SW 1271 (cell line): ENCODE results near the gene CUL3.
"Not testable (repeated sequence)": the region's sequence is repeated elsewhere in the genome, so short reads cannot be mapped to it uniquely, and the experiment has no call there.

Source experiments
- DNase-seq, 2 experiments: peaks; one replicate each; lab custom pipeline; 2025; lab: John Stamatoyannopoulos, UW

CUL3 gene

DNA sequence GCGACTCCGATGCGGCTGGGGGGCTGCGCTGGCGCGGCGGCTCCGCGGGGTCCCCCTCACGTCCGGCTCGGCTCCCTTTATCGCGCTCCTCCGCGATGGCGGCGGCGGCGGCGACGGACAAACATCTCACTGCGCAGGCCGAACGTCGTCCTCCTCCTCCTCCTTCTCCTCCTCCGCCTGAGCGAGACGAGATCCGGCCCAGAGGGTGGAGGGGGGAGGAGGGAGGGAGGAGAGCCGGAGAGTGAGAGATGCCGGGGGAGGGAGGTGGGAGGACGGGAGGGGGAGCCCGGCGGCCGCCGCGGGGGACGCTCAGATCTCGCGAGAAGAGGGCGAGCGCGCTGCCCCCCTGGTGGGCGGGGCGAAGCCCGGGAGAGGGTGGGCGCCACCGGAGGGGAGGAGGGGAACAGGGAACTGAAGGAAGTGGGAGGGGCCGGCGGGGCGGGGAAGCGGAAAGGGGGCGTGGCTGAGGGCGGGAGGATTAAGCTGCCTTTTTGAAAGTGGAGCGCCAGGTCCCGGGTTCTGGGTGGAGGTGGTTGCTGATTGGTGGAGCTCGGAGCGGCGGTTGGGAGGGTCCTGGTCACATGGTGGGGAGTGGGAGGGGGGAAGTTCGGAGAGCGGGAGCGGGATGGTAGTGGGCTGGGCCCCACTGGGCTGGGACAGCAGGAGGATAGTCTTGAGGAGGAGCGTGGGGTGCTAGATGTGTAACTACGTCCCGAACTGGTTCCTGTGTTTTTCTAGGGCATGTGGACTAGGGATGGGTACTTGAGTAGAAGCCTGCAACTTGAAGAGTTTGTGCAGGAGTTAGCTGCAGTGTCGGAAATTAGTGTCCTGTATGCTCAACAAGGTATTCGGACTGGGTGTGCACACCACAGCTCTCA, at the start of gene CUL3:
CUL3 (minus strand) TSS at position 153 of the 878 bp plus-strand sequence. CDS start 354 bp downstream, outside the sequence.
- peak; percentile 94 to 97 for DNase-seq

DNA sequence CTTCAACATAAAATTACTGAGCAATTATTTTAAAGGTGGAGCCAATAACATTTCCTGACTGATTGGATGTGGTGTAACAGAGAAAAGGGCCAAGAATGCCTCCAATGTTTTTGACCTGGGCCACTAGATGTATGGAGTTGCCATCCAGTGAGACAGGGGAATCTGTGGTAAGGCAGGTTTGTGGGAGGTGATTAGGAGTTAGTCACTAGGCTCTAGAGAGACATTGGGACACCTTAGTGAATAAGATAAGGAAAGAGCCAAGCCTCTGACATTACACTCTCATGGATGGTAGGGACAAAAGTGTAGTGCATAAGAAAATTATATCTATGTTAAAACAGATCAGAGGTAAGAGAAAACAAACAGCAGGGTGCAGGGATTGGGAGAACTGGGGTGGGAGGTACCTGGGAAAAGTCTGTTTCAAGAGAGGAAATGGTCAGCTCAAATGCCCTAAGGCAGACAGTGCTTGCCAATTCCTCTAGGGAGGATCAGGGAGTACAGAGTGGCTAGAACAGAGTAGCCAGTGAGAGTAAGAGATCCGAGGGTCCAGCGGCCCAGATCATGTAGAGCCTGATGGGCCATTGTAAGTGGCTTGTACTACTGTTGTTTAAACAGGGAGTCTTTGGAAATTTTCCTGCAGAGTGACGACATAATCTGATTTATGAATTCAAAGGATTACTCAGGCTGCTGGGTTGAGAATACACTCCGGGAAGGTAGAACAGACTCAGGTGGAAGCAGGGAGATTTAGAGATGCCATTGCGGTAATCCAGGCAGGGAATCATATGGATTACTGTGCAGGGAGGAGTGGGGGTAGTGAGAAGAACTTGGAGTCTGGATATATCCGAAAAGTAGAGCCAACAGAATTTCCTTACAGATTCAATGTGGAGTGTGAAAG, 45.7 kb upstream of the CUL3 start:
- no peak for DNase-seq

DNA sequence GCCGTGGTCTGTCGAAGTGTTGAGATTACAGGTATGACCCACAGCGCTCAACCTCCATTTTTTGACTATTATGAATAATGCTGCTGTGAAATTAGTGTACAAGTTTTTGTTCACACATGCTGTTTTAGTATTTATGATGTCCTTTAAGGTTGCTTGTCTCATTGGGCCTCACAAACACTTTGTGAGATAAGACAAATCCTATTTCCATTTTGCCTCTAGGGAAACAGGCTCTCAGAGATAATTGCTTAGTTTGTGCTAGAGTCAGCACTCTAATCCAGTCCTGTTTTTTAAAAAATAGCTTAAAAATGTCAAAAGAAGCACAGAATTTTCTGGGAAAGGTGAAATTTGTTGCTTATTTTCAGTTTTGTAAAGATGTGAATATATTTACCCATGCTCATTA, 43.3 kb upstream of the CUL3 start:
- DNase-seq: no peak

DNA sequence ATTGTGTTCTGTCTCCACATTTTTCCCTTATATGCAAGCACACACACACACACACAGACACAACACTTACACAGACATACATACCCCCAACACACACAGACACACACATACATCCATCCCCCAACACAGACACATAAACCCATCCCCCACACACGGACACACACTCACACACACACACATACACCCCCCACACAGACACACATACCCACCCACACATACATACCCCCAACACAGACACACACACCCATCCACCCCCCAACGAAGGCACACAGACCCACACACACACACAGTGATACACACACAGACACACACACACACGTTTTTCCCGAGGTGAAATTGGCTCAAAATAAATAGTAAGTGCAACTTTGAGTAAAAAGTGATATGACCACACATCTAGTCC, 41.6 kb upstream of the CUL3 start:
- DNase-seq: no peak

DNA sequence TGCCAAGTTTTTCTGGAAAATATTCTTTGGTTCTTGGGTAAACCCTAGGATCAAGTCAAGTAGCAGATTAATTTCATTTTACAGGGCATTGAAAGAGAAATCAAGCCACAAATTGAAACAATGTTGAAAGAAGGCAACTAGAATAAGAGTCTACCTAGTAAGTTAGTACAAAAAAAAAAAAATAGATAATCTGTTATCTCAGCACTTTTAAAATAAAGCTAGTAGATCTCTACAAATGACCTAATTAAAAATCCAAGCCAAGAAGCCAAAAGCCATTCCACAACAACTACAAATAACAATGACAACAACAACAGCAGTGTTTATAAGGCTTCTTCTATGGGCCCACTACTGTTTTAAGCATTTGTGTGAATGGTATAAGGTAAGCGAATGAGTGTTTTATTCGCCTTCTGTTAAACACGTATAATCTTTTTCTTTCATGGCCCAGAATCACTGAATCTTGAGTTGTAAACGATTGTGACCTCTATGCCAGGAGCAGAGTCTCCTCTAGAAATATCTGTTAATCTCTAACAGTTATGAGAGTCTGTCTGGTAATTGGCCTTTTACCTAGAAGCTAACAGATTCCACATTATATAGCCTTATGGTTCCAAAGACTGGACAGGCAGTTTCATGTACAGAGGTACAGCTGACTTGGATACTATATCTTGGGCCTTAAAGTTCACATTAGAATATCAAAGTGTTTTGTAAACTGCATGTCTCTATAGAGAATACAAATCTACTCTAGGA, 28.6 kb upstream of the CUL3 start:
- no peak for DNase-seq

DNA sequence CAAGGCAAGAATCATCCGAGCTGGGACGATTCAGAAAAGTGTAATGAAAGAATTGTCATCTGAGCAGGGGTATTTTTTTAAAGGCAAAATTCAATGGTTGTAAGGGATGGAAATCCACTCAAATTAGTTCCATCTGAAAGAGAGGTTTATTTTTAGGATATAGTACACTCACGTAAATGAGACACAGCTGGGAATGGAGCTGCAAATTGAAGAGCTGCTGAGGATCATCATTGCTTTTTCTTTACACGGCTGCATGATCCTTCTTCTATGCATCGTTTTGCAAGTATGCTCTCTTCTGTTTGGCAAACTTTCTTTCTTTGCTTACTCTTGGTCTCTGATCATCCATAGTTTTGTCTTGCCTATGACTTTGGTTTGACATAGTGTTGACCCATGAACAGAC, 27.4 kb upstream of the CUL3 start:
- no peak for DNase-seq

DNA sequence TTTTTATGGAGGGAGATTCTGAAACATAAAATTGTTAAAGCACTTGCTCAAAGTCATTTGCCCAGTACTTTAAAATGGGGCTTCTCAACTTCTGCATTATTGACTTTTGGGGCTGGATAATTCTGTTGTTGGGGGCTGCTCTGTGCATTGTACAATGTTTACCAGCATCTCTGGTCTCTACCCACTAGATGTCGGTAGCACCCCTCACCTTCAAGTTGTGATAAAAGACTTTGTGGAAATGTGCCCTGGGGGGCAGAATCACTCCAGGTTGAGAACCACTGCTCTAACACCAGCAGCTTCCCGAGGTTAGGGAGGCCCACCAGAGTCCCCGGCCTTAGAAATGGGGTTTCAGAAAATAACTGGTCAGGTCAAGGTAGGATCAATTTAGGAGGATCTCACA, 26.8 kb upstream of the CUL3 start:
- DNase-seq: no peak

DNA sequence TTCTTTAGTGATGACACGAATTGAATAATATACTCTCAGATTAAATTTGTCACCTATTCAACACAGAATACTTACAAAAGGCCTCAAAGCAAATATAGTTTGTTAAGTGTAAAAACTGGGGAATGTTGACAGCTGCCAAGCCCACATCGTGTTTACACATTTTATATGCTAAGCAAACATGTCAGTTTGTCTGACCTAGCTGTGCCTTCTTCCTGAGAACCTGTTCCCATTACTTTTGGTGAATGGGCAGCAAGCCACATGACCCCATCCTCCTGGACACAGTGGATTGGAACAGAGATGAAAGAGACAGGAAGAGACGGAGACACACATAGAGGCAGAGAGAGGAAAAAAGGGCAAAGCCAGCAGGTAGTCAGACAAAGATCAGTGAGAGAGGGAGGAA, 22.9 kb upstream of the CUL3 start:
- DNase-seq: no peak

DNA sequence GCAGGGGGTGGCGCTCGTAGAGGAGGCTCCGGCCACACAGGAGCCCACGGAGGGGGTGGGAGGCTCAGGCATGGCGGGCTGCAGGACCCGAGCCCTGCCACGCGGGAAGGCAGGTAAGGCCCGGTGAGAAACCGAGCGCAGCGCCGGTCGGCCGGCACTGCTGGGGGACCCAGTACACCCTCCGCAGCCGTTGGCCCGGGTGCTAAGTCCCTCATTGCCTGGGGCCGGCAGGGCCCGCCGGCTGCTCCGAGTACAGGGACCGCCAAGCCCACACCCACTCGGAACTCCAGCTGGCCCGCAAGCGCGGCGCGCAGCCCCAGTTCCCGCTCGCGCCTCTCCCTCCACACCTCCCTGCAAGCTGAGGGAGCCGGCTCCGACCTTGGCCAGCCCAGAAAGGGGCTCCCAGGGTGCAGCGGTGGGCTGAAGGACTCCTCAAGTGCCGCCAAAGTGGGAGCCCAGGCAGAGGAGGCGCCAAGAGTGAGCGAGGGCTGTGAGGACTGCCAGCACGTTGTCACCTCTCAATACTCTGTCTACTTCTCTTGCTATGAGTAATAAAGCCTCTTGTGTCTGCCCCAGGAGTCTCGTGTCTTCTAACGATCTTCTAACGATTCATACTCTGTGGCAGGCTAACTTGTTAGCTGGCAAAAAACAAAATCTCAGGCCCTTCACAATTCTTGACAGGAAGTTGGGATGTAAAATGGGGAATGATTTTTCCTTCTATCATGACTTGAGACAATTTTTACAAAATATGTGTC, 18.8 kb upstream of the CUL3 start:
- not testable (repeated sequence) for DNase-seq

DNA sequence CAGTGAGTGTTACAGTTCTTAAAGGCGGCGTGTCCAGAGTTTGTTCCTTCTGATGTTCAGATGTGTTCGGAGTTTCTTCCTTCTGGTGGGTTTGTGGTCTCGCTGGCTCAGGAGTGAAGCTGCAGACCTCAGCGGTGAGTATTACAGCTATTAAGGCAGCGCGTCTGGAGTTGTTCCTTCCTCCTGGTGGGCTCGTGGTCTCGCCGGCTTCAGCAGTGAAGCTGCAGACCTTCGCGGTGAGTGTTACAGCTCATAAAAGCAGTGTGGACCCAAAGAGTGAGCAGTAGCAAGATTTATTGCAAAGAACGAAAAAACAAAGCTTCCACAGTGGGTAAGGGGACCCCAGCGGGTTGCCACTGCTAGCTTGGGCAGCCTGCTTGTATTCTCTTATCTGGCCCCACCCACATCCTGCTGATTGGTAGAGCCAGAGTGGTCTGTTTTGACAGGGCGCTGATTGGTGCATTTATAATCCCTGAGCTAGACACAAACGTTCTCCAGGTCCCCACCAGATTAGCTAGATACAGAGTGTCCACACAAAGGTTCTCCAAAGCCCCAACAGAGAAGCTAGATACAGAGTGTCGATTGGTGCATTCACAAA, 17.7 kb upstream of the CUL3 start:
- not testable (repeated sequence) for DNase-seq

DNA sequence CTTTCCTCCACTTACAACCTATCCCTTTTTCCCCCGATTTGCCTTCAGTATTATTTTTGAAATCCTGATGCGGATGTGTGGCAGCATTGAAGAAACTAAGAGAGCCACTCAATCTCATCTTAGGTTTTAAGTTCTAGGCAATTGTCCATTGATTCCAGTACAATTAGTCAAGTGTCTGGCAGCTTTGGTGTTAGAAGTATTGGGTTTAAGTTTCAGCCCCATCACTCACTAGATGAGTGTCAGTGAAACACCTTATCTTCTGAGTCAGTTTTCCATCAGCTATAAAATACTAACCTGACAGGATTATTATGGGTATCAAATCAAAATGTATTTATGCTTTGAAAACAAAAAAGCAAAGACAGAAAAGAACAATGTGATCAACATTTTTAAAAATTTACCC, 16.8 kb upstream of the CUL3 start:
- no peak for DNase-seq

DNA sequence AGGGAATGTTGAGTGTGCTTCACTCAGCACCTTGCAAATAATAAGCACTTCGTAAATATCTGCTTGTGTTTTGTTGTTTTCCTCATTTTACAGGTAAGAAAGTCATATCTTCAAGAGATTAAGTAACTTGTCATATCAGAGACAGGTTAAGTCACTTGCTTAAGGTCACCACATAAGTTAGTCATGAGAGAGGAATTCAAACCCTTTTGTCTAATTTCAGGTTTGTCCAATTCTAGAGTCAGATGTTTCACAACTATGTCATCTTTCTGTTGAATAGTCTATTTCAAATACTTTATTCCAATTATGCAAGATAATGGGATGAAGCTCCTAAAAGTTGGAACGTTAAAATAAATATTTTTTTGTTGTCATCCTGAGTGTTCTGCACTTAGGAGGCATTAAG, 13.5 kb upstream of the CUL3 start:
- no peak for DNase-seq

DNA sequence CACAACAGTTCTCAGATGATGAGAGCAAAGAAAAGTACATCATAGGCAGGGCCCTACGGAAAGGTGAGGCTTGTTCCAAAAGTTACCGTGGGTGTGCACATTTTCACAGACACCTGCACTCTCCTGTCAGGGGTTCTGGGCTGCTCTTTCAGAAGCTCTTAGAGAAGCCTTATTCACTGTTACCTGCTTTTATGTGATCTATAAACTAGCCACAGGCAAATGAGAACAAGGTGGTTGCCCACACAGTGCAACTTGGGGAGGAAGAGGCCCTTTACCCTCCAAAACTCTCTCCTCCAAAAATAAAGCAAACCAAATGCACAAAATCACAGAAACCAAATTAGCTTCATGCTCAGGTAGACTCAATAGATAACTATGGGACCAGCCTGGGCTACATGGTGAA, 11.1 kb upstream of the CUL3 start:
- DNase-seq: no peak

DNA sequence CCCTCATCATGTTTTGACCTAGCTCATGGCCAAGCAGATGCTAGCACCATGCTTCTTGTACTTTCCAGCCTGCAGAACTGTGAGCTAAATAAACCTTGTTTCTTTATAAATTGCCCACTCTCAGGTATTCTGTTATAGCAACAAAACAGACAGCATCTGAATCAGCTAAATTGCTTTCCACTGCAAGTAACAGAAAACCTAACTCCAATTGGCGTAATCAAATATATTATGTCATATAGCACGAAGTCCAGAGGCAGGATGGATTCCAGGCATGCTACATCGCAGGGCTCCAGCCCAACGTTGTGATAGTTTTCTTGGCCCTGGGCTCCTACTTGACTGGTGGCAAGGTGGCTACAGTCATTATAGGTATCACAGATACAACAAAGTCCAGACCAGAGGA, 10.4 kb upstream of the CUL3 start:
- no peak for DNase-seq

DNA sequence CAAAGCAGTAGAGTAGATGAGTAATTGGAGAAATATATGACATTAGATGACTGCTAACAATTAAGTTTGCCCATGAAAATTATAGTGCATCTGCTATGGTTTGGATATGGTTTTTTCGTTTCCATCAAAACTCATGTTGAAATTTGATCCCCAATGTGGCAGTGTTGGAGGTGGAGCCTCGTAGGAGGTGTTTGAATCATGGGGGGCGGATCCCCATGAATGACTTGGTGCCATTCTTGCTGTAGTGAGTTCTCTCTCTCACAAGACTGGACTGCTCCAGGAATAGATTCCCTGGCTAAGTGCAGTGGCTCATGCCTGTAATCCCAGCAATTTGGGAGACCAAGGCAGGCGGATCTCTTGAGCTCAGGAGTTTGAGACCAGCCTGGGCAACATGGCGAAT, 9.7 kb upstream of the CUL3 start:
- DNase-seq: no peak

DNA sequence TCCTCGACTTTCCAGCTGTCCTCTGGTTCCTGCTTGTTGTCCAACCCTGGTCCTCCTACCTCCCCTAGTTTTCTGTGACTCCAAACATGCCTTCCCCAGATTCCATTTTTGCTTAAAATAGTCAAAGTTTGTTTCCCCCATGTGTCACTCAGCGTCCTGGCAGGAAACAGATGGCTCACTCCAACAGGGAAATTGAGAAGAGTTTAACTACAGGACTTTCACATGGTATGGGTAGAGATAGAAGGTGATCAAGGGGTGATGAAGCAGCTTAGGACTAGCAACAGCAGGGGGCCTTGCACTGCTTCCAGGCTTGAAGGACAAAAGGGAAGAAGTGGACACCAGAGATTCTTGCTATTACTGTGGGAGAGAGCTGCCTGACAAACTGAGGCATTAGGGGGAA, 6.1 kb upstream of the CUL3 start:
- DNase-seq: no peak

DNA sequence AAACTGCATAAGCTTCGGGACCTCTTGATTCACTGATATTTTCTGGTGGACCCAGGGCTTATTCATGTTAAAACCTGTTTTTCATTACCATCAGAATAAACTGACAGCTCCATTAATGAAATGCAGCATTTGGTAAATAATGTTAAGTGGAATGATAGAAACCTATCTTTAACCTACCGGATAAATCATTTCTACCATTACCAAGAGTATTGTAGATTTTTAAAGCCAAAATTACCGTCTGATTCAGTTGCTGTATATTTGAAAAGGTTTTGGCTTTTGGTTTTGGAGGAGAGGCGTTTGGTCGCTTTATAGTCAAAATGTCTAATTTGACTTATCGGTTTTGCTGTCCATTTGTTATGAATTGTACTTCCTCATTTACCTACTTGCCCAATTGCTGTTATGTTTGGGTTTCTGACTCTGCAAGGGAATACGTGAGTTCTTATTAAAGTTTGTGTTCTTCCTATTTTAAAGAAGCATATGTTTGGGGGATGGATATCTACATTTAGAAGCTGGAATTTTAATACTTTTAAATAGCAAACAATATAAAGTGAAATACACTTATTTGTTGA, 1.0 kb upstream of the CUL3 start:
- DNase-seq: no peak

DNA sequence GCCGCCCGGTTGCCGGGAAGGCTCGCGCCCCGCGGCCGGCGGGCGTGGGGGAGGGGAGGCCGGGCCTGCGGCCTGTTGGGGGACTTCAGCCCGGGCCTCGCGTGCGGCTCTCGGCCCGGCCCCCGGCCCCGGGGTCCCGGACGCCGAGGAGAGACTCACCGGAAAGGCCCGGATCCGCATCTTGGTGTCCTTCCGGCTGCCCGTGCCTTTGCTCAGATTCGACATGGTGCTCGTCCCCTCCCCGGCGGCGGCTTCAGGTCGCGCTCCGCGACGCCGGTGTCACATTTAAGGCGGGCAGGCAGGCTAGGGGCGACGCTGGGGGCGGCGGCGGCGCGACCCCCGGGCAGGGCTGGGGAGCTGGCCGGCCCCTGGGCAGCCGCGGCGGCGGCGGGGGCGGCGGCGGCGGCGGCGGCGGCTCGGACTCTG, 365 bp downstream of the CUL3 start:
- peak in 1 of 2 experiments; percentile 14 for DNase-seq

DNA sequence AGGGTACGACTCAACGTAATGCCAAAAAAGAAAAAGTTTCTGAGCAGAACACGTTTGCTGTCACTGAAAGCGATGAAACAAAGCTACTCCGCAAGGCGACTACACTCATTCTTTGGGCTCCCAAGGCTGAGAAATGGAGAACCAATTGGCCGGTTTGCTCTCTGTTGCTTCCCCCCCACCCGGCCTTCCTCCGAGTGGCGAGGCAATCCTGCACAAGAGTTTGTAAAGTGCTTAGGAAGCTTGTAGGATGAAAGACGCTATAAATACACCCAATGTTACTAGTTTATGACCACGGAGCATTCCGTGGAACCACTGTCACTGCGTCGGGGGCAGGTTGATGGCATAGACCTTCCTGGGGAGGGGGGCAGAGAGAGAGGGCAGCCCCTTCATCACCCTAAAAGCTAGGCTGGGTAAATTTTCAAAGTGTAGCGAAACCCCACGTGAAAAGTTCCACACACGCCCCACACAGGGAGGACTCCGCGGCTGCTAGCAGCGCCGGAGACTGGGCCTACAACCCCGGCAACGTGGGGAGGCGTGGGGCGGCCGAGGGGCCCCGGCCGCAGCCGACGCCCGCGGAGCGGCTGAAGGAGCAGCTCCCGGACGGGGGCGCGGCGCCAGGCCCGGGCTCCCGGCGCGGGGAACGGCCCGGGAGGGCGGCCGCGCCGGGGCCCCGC, 915 bp downstream of the CUL3 start:
- peak in 1 of 2 experiments; percentile 18 for DNase-seq

DNA sequence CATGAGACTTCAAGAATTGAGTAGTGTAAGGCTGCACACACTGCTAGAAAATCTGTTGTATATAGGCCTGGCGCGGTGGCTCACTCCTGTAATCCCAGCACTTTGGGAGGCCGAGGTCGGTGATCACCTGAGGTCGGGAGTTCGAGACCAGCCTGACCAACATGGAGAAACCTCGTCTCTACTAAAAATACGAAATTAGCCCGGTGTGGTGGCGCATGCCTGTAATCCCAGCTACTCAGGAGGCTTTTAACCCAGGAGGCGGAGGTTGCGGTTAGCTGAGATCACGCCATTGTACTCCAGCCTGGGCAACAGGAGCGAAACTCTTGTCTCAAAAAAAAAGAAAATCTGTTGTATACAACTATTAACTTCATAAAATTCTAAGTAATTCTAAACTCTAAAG, 2.1 kb downstream of the CUL3 start:
- not testable (repeated sequence) for DNase-seq
